ENCODE results near the gene PRR12. TPM values are rescaled to one million over a fixed set of nuclear protein-coding genes. Genes with fewer than 3 reads are reported as not detected.

PRR12 gene
- total RNA-seq, 1 experiment from 2014 or later: 22.9 TPM

DNA sequence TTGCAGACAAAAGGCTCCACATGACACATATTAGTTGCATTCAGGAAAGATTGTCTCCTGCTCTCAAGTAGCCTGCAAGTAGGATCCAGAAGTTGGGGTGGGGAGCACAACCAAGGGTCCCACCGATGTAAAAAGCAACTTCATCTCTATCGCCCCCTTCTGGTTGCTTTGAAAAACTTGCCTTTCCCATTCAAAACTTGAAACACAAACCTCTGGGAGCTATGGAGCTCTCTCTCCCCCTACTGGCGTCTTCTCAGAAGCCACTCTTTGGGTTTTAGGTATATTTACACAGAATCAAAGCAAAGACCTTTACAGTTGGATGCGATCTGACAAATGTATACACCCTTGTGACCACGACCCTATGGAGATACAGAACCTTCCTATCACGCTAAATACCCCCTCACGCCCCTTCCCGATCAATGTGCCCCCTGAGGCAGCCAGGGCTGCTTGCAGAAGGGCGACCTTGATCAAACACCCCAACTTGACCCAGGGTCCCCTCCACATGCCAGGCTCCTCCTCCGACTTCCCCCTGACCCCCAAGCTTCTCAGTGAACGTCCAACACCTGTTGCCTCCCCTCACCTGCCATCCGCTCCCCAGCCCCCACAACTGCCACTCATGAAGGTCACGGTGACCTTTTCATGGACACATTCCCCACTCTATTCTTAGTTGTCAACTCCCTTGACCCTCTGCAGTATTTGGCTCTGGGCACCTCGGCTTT lies 20.7 kb upstream of the PRR12 start:
- no TSS peak for BruUV-seq (replicated peaks)
- DNase-seq (ENCODE audit: low read depth, low spot score): no peak
- Histone ChIP-seq H3K27me3 (ENCODE audit: control insufficient read depth, insufficient read depth, low read length) (no peaks in the 10 kb centered on the region), H3K4me3 (ENCODE audit: low read depth in 2 of 2, low read length in 2 of 2) (no peak overlapping the region), H3K36me3 (ENCODE audit: control insufficient read depth, insufficient read depth, low read length) (no peaks in the 10 kb centered on the region), H3K4me1 (ENCODE audit: control insufficient read depth, insufficient read depth, low read length) (peaks cover 7% of the 10 kb centered on the region), H3K27ac (ENCODE audit: low read length) (no peak overlapping the region), H3K9me3 (ENCODE audit: control insufficient read depth, insufficient read depth, low read depth, low read length) (no peaks in the 10 kb centered on the region)
- intact Hi-C loops (cut with micrococcal nuclease; ENCODE audit: unreplicated experiment) (no loop called here), in situ Hi-C loops (cut with HindIII; ENCODE audit: low pct_unique_long_range_greater_than_20kb, low sequenced_read_pairs) (no loop called here)
- ChIA-PET POLR2A (no interaction called here), CTCF (interaction anchor here (0.6 to 1.8 kb wide), 8 partner anchors 10 to 65 kb away, joined by 3 to 6 read pairs (median 3); no protein-coding TSS in a partner anchor)
- TF ChIP-seq TCF7L2 (IDR thresholded peaks at IDR 0.05; ENCODE audit: low read depth, low read length): no peak
- TF ChIP-seq, protein P1, sequence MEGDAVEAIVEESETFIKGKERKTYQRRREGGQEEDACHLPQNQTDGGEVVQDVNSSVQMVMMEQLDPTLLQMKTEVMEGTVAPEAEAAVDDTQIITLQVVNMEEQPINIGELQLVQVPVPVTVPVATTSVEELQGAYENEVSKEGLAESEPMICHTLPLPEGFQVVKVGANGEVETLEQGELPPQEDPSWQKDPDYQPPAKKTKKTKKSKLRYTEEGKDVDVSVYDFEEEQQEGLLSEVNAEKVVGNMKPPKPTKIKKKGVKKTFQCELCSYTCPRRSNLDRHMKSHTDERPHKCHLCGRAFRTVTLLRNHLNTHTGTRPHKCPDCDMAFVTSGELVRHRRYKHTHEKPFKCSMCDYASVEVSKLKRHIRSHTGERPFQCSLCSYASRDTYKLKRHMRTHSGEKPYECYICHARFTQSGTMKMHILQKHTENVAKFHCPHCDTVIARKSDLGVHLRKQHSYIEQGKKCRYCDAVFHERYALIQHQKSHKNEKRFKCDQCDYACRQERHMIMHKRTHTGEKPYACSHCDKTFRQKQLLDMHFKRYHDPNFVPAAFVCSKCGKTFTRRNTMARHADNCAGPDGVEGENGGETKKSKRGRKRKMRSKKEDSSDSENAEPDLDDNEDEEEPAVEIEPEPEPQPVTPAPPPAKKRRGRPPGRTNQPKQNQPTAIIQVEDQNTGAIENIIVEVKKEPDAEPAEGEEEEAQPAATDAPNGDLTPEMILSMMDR (IDR thresholded peaks at IDR 0.05): peak; percentile 96
- TF ChIP-seq, protein P2, sequence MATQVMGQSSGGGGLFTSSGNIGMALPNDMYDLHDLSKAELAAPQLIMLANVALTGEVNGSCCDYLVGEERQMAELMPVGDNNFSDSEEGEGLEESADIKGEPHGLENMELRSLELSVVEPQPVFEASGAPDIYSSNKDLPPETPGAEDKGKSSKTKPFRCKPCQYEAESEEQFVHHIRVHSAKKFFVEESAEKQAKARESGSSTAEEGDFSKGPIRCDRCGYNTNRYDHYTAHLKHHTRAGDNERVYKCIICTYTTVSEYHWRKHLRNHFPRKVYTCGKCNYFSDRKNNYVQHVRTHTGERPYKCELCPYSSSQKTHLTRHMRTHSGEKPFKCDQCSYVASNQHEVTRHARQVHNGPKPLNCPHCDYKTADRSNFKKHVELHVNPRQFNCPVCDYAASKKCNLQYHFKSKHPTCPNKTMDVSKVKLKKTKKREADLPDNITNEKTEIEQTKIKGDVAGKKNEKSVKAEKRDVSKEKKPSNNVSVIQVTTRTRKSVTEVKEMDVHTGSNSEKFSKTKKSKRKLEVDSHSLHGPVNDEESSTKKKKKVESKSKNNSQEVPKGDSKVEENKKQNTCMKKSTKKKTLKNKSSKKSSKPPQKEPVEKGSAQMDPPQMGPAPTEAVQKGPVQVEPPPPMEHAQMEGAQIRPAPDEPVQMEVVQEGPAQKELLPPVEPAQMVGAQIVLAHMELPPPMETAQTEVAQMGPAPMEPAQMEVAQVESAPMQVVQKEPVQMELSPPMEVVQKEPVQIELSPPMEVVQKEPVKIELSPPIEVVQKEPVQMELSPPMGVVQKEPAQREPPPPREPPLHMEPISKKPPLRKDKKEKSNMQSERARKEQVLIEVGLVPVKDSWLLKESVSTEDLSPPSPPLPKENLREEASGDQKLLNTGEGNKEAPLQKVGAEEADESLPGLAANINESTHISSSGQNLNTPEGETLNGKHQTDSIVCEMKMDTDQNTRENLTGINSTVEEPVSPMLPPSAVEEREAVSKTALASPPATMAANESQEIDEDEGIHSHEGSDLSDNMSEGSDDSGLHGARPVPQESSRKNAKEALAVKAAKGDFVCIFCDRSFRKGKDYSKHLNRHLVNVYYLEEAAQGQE (IDR thresholded peaks at IDR 0.05; ENCODE audit: insufficient read depth in 1 of 2, low read depth in 2 of 2, low read length in 1 of 2): no peak
- peak; percentile 90 for ATAC-seq

DNA sequence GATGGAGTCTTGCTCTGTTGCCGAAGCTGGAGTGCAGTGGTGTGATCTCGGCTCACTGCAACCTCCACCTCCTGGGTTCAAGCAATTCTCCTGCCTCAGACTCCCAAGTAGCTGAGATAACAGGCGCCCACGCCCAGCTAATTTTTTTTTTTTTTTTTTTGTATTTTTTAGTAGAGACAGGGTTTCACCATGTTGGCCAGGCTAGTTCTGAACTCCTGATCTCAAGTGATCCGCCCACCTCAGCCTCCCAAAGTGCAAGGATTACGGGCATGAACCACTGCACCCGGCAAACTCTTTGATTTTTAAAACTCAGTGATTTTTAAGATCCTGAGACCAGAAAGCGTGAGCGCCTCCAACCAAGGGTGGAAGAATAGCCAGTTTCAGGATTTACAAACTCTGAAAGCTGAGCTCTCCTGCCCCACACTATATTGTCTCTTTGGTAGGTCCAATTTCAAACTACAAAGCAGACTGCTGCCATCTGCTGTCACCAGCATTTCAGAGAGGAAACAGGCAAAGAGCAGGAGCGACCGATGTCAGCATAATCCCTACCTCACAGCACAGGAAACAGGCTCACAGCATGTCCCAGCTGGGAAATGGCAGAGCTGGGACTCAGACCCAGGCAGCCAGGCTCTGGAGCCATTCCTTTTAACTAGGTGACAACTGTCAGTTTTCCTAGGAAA lies 19.8 kb upstream of the PRR12 start:
- no peak overlapping the region for H3K4me3 ChIP-seq (ENCODE audit: low read depth in 2 of 2, low read length in 2 of 2)
- BruUV-seq (replicated peaks): no TSS peak
- ATAC-seq (peak; percentile 66), DNase-seq (ENCODE audit: low read depth, low spot score) (no peak)
- H3K36me3 ChIP-seq (ENCODE audit: control insufficient read depth, insufficient read depth, low read length): no peaks in the 10 kb centered on the region
- H3K27ac ChIP-seq (ENCODE audit: low read length): no peak overlapping the region
- in situ Hi-C loops (cut with HindIII; ENCODE audit: low pct_unique_long_range_greater_than_20kb, low sequenced_read_pairs) (no loop called here), intact Hi-C loops (cut with micrococcal nuclease; ENCODE audit: unreplicated experiment) (no loop called here)
- POLR2A ChIA-PET: no interaction called here
- TF ChIP-seq, protein P2 (IDR thresholded peaks at IDR 0.05; ENCODE audit: insufficient read depth in 1 of 2, low read depth in 2 of 2, low read length in 1 of 2): no peak
- TF ChIP-seq, protein P1 (IDR thresholded peaks at IDR 0.05): no peak
- TF ChIP-seq SIN3A (IDR thresholded peaks at IDR 0.05; ENCODE audit: borderline replicate concordance, insufficient read depth, low read depth, low read length) (no peak), POLR2AphosphoS5 (IDR thresholded peaks at IDR 0.05; ENCODE audit: low read depth, low read length) (no peak), TCF7L2 (IDR thresholded peaks at IDR 0.05; ENCODE audit: low read depth, low read length) (no peak)
- no peaks in the 10 kb centered on the region for H3K9me3 ChIP-seq (ENCODE audit: control insufficient read depth, insufficient read depth, low read depth, low read length)
- no peaks in the 10 kb centered on the region for H3K27me3 ChIP-seq (ENCODE audit: control insufficient read depth, insufficient read depth, low read length)
- CTCF ChIA-PET: interaction anchor here (0.5 to 1.8 kb wide), 5 partner anchors 24 to 69 kb away, joined by 3 to 7 read pairs (median 6); no protein-coding TSS in a partner anchor
- H3K4me1 ChIP-seq (ENCODE audit: control insufficient read depth, insufficient read depth, low read length): peaks cover 7% of the 10 kb centered on the region
